GM19023 (cell line): ENCODE data around the gene DVL2.
"Not testable (repeated sequence)": the region's sequence is repeated elsewhere in the genome, so short reads cannot be mapped to it uniquely, and the experiment has no call there.

Source experiments
- ATAC-seq: cut with Tn5 transposase; IDR thresholded peaks from one replicate; pipeline ENCODE4 v1.9.1; 2021; ENCODE audit warnings: mild to moderate bottlenecking, moderate library complexity; ENCODE audit not compliant: unreplicated experiment

DVL2 gene

GRCh38 chr17:7256766-7257456 lies 22.6 kb upstream of the DVL2 start:
- no peak for ATAC-seq

- no peak for ATAC-seq
Measured at GRCh38 chr17:7254511-7254910, 20.2 kb upstream of the DVL2 start.

- no peak for ATAC-seq
Measured at GRCh38 chr17:7253082-7253481, 18.8 kb upstream of the DVL2 start.

- peak; percentile 60 for ATAC-seq
Measured at GRCh38 chr17:7252176-7253043, 18.1 kb upstream of the DVL2 start, which contains the start of gene ELP5. ELP5 (plus strand) TSS chr17:7252215; CDS start chr17:7252551, 336 bp downstream.

GRCh38 chr17:7251661-7252175 lies 17.4 kb upstream of the DVL2 start, which contains the start of gene CTDNEP1:
CTDNEP1 (minus strand) TSS chr17:7251734; CDS start chr17:7251296, 438 bp downstream.
- peak; percentile 84 for ATAC-seq

- ATAC-seq, result no peak
Measured at GRCh38 chr17:7250695-7251627, 16.6 kb upstream of the DVL2 start.

GRCh38 chr17:7249830-7250229 lies 15.5 kb upstream of the DVL2 start:
- no peak for ATAC-seq

- no peak for ATAC-seq
Measured at GRCh38 chr17:7249214-7249613, 14.9 kb upstream of the DVL2 start.

- ATAC-seq, result no peak
Measured at GRCh38 chr17:7248796-7249195, 14.5 kb upstream of the DVL2 start.

- ATAC-seq, result no peak
Measured at GRCh38 chr17:7246779-7247178, 12.5 kb upstream of the DVL2 start.

- ATAC-seq, result not testable (repeated sequence)
Measured at GRCh38 chr17:7243838-7244237, 9.5 kb upstream of the DVL2 start.

GRCh38 chr17:7243453-7243729 lies 9.1 kb upstream of the DVL2 start:
- ATAC-seq, result no peak

- ATAC-seq, result peak; percentile 41
Measured at GRCh38 chr17:7242717-7243452, 8.6 kb upstream of the DVL2 start.

GRCh38 chr17:7241783-7242716 lies 7.7 kb upstream of the DVL2 start, which contains the start of gene GABARAP:
GABARAP (minus strand) TSS chr17:7242449; CDS start chr17:7242330, 119 bp downstream.
- ATAC-seq, result peak; percentile 39

GRCh38 chr17:7241090-7241733 lies 6.9 kb upstream of the DVL2 start:
- ATAC-seq, result no peak

- ATAC-seq, result no peak
Measured at GRCh38 chr17:7240375-7240774, 6.1 kb upstream of the DVL2 start.

- peak; percentile 41 for ATAC-seq
Measured at GRCh38 chr17:7239091-7240027, 5.0 kb upstream of the DVL2 start, which contains the start of gene PHF23. PHF23 (minus strand) TSS chr17:7239457; CDS start chr17:7239279, 178 bp downstream.
